ENCODE results near the gene LRRC47.

LRRC47 gene

DNA sequence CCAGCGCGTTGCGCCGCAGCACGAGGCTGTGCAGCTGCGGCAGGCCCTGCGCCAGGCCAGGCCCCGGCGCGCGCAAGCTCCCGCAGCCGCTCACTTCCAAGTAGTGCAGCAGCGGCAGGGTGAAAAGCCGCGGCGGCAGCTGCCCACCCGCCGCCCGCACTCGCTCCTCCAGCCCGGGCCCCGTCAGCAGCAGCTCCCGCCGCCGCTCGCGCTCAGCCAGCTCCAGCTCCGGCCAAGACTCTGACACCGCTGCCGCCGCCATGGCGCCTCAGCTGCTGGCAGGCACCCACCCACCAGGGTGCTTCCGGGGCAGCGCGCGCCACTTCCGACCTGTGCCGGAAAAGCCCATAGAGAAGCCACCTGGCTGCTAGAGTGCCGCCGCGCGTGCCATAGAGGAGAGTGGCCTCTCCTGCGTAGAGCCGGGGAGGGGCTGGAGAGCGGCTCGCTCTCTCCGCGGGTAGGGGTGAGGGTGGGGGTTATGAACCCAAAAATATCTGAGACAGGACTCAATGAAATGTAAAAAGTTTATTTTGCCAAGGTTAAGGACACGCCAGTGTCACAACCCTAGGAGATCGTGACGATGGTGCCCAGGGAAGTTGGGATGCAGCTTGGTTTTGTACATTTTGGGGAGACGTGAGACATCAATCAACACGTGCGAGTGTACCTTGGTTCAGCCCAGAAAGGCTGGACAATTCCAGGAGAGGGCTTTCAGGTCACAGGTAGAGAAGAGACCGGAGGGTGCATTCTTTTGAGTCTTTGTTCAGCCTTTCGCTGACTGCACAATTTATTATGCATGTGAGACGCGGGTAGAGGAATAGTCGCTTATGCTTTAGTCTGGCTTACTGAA, at the start of gene LRRC47:
TSS of gene LRRC47 (minus strand) at position 284 of the 847 bp plus-strand sequence. CDS start at position 262, 22 bp downstream.
- no peaks in the 10 kb centered on the region for H3K9me3 ChIP-seq (ENCODE audit: low read length)
- peaks cover 33% of the 10 kb centered on the region for H3K79me2 ChIP-seq (ENCODE audit: insufficient read depth, low read length)
- H3K4me3 ChIP-seq (ENCODE audit: low read depth, low read length, poor library complexity, severe bottlenecking) = peak within 1 kb of the TSS; percentile 83
- peaks cover 5% of the 10 kb centered on the region; the same call in 1 of the 2 replicates for H3K27me3 ChIP-seq (ENCODE audit: insufficient read depth, low read length)
- no peaks in the 10 kb centered on the region for H4K20me1 ChIP-seq (ENCODE audit: insufficient read depth, low read length)
- TF ChIP-seq EZH2 (IDR thresholded peaks at IDR 0.05; ENCODE audit: borderline replicate concordance, low read length) = no peak
- TF ChIP-seq, protein P1, sequence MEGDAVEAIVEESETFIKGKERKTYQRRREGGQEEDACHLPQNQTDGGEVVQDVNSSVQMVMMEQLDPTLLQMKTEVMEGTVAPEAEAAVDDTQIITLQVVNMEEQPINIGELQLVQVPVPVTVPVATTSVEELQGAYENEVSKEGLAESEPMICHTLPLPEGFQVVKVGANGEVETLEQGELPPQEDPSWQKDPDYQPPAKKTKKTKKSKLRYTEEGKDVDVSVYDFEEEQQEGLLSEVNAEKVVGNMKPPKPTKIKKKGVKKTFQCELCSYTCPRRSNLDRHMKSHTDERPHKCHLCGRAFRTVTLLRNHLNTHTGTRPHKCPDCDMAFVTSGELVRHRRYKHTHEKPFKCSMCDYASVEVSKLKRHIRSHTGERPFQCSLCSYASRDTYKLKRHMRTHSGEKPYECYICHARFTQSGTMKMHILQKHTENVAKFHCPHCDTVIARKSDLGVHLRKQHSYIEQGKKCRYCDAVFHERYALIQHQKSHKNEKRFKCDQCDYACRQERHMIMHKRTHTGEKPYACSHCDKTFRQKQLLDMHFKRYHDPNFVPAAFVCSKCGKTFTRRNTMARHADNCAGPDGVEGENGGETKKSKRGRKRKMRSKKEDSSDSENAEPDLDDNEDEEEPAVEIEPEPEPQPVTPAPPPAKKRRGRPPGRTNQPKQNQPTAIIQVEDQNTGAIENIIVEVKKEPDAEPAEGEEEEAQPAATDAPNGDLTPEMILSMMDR (IDR thresholded peaks at IDR 0.05; ENCODE audit: low read length) = no peak
- peaks cover 33% of the 10 kb centered on the region for H3K4me1 ChIP-seq (ENCODE audit: insufficient read depth, low read length, severe bottlenecking)
- peak within 1 kb of the TSS; percentile 92 for H3K9ac ChIP-seq (ENCODE audit: low read length)
- H3K27ac ChIP-seq (ENCODE audit: low read depth, low read length, poor library complexity, severe bottlenecking) = no peak within 1 kb of the TSS
- no peaks in the 10 kb centered on the region for H3K9me2 ChIP-seq (ENCODE audit: low read depth, low read length)
- H3K4me2 ChIP-seq (ENCODE audit: low read length) = peak within 1 kb of the TSS; percentile 98
- peaks cover 14% of the 10 kb centered on the region for H3K36me3 ChIP-seq (ENCODE audit: insufficient read depth, low read length)
- H2AFZ ChIP-seq (ENCODE audit: low read length) = peak within 1 kb of the TSS; percentile 62; the same call in 1 of the 2 replicates
- H3F3A ChIP-seq (ENCODE audit: insufficient read depth, low read length) = no peaks in the 10 kb centered on the region

DNA sequence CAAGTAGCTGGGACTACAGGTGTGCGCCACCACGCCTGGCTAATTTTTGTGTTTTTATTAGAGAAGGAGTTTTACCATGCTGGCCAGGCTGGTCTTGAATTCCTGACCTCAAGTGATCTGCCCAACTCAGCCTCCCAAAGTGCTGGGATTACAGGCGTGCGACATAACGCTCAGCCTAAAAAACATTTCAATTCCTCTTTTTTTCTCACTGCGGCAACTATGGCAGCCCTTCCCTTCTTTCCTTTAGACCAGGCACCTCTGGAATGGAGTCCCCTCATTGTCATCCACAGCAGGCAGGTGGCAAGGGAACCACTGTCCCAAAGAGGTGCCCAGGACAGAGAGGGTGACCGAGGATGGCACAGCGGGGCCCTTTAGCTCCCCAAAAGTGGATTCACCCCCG, 46.6 kb upstream of the LRRC47 start:
- Histone ChIP-seq H3K36me3 (ENCODE audit: insufficient read depth, low read length) (peaks cover 87% of the 10 kb centered on the region), H3K4me1 (ENCODE audit: insufficient read depth, low read length, severe bottlenecking) (peaks cover 5% of the 10 kb centered on the region), H3K79me2 (ENCODE audit: insufficient read depth, low read length) (no peaks in the 10 kb centered on the region), H4K20me1 (ENCODE audit: insufficient read depth, low read length) (no peaks in the 10 kb centered on the region), H3K4me3 (ENCODE audit: low read depth, low read length, poor library complexity, severe bottlenecking) (no peak overlapping the region), H3K27me3 (ENCODE audit: insufficient read depth, low read length) (no peaks in the 10 kb centered on the region), H2AFZ (ENCODE audit: low read length) (no peak overlapping the region), H3K9me3 (ENCODE audit: low read length) (no peaks in the 10 kb centered on the region), H3K9ac (ENCODE audit: low read length) (no peak overlapping the region), H3K4me2 (ENCODE audit: low read length) (no peak overlapping the region), H3K9me2 (ENCODE audit: low read depth, low read length) (no peaks in the 10 kb centered on the region), H3F3A (ENCODE audit: insufficient read depth, low read length) (no peaks in the 10 kb centered on the region), H3K27ac (ENCODE audit: low read depth, low read length, poor library complexity, severe bottlenecking) (no peak overlapping the region)
- TF ChIP-seq, protein P1 (IDR thresholded peaks at IDR 0.05; ENCODE audit: low read length) = no peak
- TF ChIP-seq EZH2 (IDR thresholded peaks at IDR 0.05; ENCODE audit: borderline replicate concordance, low read length) = no peak

DNA sequence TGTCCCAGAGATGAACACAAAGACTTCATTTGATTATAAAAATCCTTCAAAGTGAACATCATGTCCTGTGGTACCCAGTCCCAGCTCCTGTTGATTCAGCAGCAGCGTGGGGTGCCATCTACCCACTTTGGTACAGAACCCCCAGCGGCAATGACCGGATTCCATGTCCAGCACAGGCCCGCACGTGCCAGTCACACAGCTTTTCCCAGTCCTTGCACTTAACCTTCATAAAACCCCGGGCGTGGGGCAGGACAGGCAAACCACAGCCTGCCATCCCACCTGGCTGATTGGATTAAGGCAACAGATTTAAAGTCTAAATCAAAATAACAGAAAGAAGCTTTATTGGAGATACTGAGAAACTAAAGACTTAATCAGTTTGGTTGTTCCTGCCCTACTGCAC, 45.2 kb upstream of the LRRC47 start:
- Histone ChIP-seq H3K4me3 (ENCODE audit: low read depth, low read length, poor library complexity, severe bottlenecking) (no peak overlapping the region), H3K9me3 (ENCODE audit: low read length) (peaks cover 9% of the 10 kb centered on the region), H4K20me1 (ENCODE audit: insufficient read depth, low read length) (no peaks in the 10 kb centered on the region), H3K4me1 (ENCODE audit: insufficient read depth, low read length, severe bottlenecking) (peaks cover 5% of the 10 kb centered on the region), H3K36me3 (ENCODE audit: insufficient read depth, low read length) (peaks cover 88% of the 10 kb centered on the region), H3K9me2 (ENCODE audit: low read depth, low read length) (no peaks in the 10 kb centered on the region), H2AFZ (ENCODE audit: low read length) (no peak overlapping the region), H3K27ac (ENCODE audit: low read depth, low read length, poor library complexity, severe bottlenecking) (no peak overlapping the region), H3K27me3 (ENCODE audit: insufficient read depth, low read length) (no peaks in the 10 kb centered on the region), H3K79me2 (ENCODE audit: insufficient read depth, low read length) (no peaks in the 10 kb centered on the region), H3K9ac (ENCODE audit: low read length) (no peak overlapping the region), H3F3A (ENCODE audit: insufficient read depth, low read length) (no peaks in the 10 kb centered on the region), H3K4me2 (ENCODE audit: low read length) (no peak overlapping the region)
- TF ChIP-seq, protein P1 (IDR thresholded peaks at IDR 0.05; ENCODE audit: low read length) = no peak
- no peak for TF ChIP-seq EZH2 (IDR thresholded peaks at IDR 0.05; ENCODE audit: borderline replicate concordance, low read length)

Data from OCI-LY1 (cell line).